Breast epithelium (tissue), 4 donors: ENCODE data around the gene KCNK7. TPM values are rescaled to one million over a fixed set of nuclear protein-coding genes. Genes with fewer than 3 reads are reported as not detected.

Source experiments
- DNase-seq, 2 donors: peaks; one replicate each; pipeline ENCODE4 v3.0.0-alpha.2; 2019; ENCODE audit warnings: low spot score in 2 of 2
- H3K27ac ChIP-seq, 2 donors: fragments of 200-600 bp; sonication (generic) in 1 of 2; one replicate each; pipeline ENCODE4 v1.5.1; 2016 to 2019; ENCODE audit warnings: mild to moderate bottlenecking in 1 of 2
- H3K27me3 ChIP-seq, 2 donors: fragments of 200-600 bp; sonication (generic) in 1 of 2; one replicate each; pipeline versions ENCODE4 v1.5.1 to v1.6.0; 2017 to 2019; ENCODE audit warnings: control low read depth in 1 of 2, mild to moderate bottlenecking in 1 of 2
- H3K36me3 ChIP-seq: fragments of 200-600 bp; one replicate; pipeline ENCODE4 v1.5.1; 2019
- H3K4me1 ChIP-seq, 2 donors: fragments of 200-600 bp; sonication (generic); one replicate each; pipeline ENCODE4 v1.5.1; 2016 to 2019; ENCODE audit warnings: control low read depth in 1 of 2
- H3K4me3 ChIP-seq, 3 donors: fragments of 200-600 bp; sonication (generic); 1 replicate in 2 of 3; 2 replicates in 1 of 3; pipeline ENCODE4 v1.5.1; 2016 to 2019; ENCODE audit warnings: mild to moderate bottlenecking in 3 of 3, moderate library complexity in 2 of 3
- H3K9me3 ChIP-seq, 2 donors: fragments of 200-600 bp; sonication (generic) in 1 of 2; one replicate each; pipeline ENCODE4 v1.5.1; 2016 to 2019; ENCODE audit warnings: control low read depth in 1 of 2
- POLR2A ChIP-seq: fragments of 450-650 bp; IDR thresholded peaks from one replicate; pipeline ENCODE4 v1.6.1; 2016; ENCODE audit warnings: antibody characterized with exemption, mild to moderate bottlenecking, moderate library complexity
- POLR2AphosphoS5 ChIP-seq, 3 donors: sonication (generic); formaldehyde crosslinking; IDR thresholded peaks; one replicate each; pipeline ENCODE4 v1.6.1; 2017; ENCODE audit warnings: antibody characterized with exemption in 3 of 3
- intact Hi-C: fragments of 100-400 bp; cut with DNase I; formaldehyde crosslinking; loops from one replicate; pipeline ENCODE4 v1.15.1; 2023; ENCODE audit warnings: low total_unique reads
- total RNA-seq, 3 donors: library from RNA; depleted of rRNA; stranded (reverse); fragments of >200 nt; gene quantifications; one replicate each; pipeline ENCODE4 v1.1.0, GENCODE V29; 2016
- TF ChIP-seq, protein P1 (sequence below), 3 donors: fragments of 450-650 bp; IDR thresholded peaks; one replicate each; pipeline ENCODE4 v1.5.1; 2016 to 2017; ENCODE audit warnings: antibody characterized with exemption in 3 of 3, mild to moderate bottlenecking in 3 of 3, moderate library complexity in 3 of 3

KCNK7 gene
- total RNA-seq, 3 donors from 2014 or later, result 0.33 to 2.2 (median 0.80) TPM

DNA sequence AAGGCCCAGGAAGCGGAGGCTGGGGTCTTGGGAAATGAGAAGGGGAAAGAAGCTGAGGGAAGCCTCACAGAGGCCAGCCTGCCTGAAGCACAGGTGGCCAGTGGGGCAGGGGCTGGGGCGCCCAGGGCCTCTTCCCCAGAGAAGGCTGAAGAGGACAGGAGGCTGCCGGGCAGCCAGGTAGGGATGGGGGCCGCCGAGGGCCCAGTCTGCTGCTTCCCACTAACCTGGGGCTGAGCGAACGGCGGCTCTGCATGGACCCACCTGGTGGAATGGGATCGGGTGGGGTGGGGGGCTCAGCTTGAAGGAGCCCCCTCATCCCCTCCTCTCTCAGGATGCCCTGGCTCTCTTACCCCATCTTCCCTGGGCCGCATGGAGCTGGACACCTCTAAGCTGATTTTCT, 12.0 kb downstream of the KCNK7 start:
- Histone ChIP-seq H3K36me3 (no peaks in the 10 kb centered on the region), H3K4me3 (no peak overlapping the region), H3K27me3 (no peaks in the 10 kb centered on the region), H3K9me3 (no peaks in the 10 kb centered on the region), H3K27ac (no peak overlapping the region), H3K4me1 (no peaks in the 10 kb centered on the region)
- no peak for TF ChIP-seq POLR2AphosphoS5 (IDR thresholded peaks at IDR 0.05)
- TF ChIP-seq, protein P1, sequence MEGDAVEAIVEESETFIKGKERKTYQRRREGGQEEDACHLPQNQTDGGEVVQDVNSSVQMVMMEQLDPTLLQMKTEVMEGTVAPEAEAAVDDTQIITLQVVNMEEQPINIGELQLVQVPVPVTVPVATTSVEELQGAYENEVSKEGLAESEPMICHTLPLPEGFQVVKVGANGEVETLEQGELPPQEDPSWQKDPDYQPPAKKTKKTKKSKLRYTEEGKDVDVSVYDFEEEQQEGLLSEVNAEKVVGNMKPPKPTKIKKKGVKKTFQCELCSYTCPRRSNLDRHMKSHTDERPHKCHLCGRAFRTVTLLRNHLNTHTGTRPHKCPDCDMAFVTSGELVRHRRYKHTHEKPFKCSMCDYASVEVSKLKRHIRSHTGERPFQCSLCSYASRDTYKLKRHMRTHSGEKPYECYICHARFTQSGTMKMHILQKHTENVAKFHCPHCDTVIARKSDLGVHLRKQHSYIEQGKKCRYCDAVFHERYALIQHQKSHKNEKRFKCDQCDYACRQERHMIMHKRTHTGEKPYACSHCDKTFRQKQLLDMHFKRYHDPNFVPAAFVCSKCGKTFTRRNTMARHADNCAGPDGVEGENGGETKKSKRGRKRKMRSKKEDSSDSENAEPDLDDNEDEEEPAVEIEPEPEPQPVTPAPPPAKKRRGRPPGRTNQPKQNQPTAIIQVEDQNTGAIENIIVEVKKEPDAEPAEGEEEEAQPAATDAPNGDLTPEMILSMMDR (IDR thresholded peaks at IDR 0.05), result no peak
- TF ChIP-seq POLR2A, result no peak
- DNase-seq, result no peak
- intact Hi-C loops, result no loop called here

DNA sequence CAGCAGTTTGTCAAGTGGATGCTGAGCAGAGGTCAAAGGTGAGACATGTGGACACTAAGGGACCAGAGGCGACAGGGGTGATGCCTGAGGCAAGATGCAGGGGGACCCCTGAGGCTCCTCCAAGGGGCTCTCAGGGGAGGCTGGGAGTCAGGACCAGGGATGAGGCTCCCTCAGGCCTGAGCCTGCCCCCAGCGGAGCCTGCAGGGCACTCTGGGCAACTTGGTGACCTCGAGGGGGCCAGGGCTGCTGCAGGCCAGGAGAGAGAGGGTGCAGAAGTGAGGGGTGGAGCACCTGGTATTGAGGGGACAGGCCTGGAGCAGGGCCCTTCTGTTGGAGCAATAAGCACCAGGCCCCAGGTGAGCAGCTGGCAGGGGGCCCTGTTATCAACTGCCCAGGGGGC, 13.7 kb downstream of the KCNK7 start:
- peaks cover 4 to 7% of the 10 kb centered on the region in 2 donors for H3K4me1 ChIP-seq
- no peaks in the 10 kb centered on the region for H3K27me3 ChIP-seq
- intact Hi-C loops, result no loop called here
- H3K9me3 ChIP-seq, result no peaks in the 10 kb centered on the region
- H3K27ac ChIP-seq, result no peak overlapping the region
- DNase-seq, result no peak
- H3K4me3 ChIP-seq, result no peak overlapping the region
- no peaks in the 10 kb centered on the region for H3K36me3 ChIP-seq
- TF ChIP-seq POLR2A (no peak), POLR2AphosphoS5 (IDR thresholded peaks at IDR 0.05) (no peak)
- TF ChIP-seq, protein P1 (IDR thresholded peaks at IDR 0.05), result no peak

DNA sequence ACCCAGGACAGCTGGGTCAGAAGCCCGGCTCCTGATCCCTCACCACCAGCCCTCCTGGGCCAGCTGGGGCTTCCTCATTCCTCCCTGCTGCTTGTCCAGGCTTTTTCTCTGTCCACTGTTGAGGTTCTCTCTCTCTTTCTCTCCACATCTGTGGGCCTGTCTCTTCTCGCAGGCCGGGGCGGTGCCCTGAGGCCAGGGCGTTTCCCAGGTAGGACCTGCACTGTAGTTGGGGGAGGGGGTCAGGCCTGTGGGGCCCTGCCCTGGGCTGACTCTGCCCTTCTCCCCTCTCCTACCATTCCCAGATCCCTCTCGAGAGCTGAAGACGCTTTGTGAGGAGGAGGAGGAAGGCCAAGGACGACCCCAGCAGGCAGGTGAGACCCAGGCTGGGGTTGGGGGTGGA, 14.8 kb downstream of the KCNK7 start:
- intact Hi-C loops, result no loop called here
- DNase-seq, result no peak
- no peak overlapping the region for H3K27ac ChIP-seq
- H3K27me3 ChIP-seq, result no peaks in the 10 kb centered on the region
- TF ChIP-seq POLR2AphosphoS5 (IDR thresholded peaks at IDR 0.05), result no peak
- peaks cover 11 to 15% of the 10 kb centered on the region in 2 donors for H3K4me1 ChIP-seq
- no peaks in the 10 kb centered on the region for H3K36me3 ChIP-seq
- H3K4me3 ChIP-seq, result no peak overlapping the region
- H3K9me3 ChIP-seq, result no peaks in the 10 kb centered on the region

DNA sequence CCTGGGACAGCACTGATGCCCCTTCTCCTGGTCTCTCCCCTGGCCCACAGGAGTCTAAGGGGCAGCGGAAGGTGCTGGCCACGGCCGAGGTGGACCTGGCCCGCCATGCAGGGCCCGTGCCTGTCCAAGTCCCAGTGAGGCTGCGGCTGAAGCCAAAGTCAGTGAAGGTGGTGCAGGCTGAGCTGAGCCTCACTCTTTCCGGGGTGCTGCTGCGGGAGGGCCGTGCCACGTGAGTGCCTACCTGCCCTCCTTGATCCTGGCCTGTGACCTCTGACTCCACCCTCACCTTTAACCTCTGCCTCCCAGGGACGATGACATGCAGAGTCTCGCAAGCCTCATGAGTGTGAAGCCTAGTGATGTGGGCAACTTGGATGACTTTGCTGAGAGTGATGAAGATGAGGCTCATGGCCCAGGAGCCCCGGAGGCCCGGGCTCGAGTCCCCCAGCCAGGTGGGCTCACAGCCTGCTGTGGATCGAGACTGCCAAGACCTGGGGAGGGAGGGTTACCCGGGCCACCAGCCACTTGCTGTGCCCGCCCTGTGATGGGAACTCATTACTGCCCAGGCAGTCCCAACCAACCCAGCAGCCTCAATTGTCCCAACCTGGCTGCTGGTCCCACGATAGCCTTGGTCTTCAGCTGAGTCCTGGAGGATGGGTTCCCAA, 15.4 kb downstream of the KCNK7 start:
- Histone ChIP-seq H3K4me1 (peaks cover 16 to 18% of the 10 kb centered on the region in 2 donors), H3K27ac (no peak overlapping the region), H3K27me3 (no peaks in the 10 kb centered on the region), H3K4me3 (no peak overlapping the region), H3K36me3 (no peaks in the 10 kb centered on the region), H3K9me3 (no peaks in the 10 kb centered on the region)
- DNase-seq, result no peak
- TF ChIP-seq POLR2AphosphoS5 (IDR thresholded peaks at IDR 0.05) (no peak), POLR2A (no peak)
- TF ChIP-seq, protein P1 (IDR thresholded peaks at IDR 0.05), result no peak
- intact Hi-C loops, result no loop called here

DNA sequence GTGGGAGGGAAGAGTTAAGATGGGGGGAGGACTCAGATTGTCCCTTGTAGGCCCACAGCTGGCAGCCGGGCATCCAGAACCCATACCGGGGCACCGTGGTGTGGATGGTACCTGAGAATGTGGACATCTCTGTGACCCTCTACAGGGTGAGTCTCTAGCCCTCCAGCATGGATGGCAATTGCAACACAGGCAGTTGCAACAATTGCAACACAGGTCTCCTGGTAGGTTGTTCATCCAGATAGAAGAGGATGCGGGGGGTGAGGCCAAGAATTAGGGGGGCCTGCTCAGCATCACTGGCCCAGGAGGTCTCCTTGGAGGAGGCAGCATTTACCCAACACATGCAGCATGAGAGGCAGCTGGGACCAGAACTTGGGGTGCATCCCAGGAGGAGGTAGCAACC, 16.3 kb downstream of the KCNK7 start:
- H3K9me3 ChIP-seq, result no peaks in the 10 kb centered on the region
- no peak for TF ChIP-seq POLR2AphosphoS5 (IDR thresholded peaks at IDR 0.05)
- TF ChIP-seq, protein P1 (IDR thresholded peaks at IDR 0.05), result no peak
- no peak for TF ChIP-seq POLR2A
- intact Hi-C loops, result loop anchor here (5.0 kb wide), 1 partner anchor 33 kb away; the partner anchor contains the start of gene MAP3K11
- no peak overlapping the region for H3K4me3 ChIP-seq
- no peak for DNase-seq
- H3K36me3 ChIP-seq, result no peaks in the 10 kb centered on the region
- peaks cover 20 to 24% of the 10 kb centered on the region in 2 donors for H3K4me1 ChIP-seq
- no peak overlapping the region for H3K27ac ChIP-seq
- H3K27me3 ChIP-seq, result no peaks in the 10 kb centered on the region
